Measurements from ENCODE around the gene MED16.
"Not testable (repeated sequence)": the region's sequence is repeated elsewhere in the genome, so short reads cannot be mapped to it uniquely, and the experiment has no call there.

The MED16 gene

DNA sequence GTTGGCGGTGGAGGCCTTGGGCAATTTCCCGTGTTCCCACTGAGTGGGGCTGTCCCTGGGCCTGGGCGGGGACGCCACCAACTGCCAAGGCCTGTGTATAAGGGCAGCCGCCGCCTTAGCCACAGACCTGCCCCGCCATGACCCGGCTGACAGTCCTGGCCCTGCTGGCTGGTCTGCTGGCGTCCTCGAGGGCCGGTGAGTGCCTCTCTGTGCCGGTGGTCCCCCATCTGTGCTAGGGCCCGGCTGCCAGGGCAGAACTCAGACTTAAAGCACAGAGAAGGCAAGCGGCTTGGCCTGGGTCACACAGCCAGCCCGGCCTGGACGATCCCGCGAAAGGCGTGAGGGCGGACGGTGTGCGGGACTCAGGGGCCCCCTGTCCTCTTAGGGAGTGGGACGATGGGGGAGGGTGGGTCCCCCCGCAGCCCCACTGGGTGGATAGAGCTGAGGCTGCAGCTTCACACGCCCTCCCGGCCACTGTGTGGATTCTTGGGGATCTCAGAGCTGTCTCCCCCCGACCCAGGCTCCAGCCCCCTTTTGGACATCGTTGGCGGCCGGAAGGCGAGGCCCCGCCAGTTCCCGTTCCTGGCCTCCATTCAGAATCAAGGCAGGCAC is 65.2 kb downstream of the MED16 start, which contains the start of gene AZU1:
Gene AZU1 (plus strand): TSS at position 128 of the 612 bp plus-strand sequence. CDS start 10 bp downstream, at position 138.
- DNase-seq (ENCODE audit: low spot score) = no peak

DNA sequence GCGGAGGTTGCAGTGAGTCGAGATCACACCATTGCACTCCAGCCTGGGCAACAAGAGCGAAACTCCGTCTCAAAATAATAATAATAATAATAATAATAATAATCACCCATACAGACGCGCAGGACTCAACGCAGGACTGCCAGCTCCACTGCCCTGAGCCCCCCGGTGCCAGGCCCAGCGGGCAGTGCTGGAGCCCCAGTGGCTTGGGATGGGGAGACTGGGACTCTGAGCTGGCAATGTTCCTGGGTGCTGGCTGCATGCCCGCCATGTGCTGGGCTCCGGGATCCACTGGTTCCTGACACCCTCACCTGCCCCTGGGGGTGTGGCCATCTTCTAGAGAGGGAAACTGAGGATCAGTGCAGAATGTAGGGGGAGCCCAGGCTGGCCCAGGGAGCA is 65.7 kb downstream of the MED16 start:
- no peak for DNase-seq (ENCODE audit: low spot score)

DNA sequence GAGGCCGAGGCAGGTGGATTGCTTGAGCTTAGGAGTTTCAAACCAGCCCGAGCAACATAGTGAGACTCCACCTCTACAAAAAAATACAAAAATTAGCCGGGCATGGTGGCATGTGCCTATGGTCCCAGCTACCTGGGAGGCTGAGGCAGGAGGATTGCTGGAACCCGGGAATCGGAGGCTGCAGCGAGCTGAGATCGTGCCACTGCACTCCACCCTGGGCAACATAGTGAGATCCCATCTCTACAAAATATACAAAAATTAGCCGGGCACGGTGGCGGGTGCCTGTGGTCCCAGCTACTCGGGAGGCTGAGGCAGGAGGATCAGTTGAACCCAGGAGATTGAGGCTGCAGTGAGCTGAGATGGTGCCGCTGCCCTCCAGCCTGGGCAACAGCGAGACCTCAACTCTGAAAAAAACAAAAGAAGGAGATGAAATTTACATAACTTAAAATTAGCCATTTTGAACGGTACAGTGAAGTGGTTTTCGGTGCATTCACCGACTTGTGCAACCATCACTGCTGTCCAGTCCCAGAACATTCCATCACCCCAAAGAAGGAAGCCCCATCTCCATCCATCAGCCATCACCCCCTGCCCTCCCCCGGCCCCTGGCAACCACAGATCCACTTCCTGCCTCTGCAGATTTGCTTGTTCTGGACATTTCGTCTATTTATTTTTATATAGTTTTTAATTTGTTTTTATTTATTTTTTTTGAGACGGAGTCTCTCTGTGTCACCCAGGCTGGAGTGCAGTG is 66.9 kb downstream of the MED16 start:
- no peak for DNase-seq (ENCODE audit: low spot score)

DNA sequence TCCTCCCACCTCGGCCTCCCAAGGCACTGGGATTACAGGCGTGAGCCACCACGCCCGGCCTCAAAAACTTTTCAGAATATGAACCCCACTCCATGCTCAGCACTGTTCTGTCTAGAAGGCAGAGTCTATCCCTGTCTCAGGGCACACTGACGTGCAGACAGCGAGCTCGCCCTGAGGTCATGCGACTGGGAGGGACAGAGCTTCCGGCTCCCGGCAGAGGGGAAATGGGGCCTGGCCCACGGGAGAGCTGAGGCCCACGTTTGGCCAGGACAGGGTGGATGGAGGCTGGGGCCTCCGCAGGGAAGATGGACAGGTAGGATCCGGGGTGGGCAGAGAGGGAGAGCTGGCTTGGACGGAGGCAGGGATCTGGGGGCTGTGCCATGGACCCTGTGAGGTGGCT is 68.1 kb downstream of the MED16 start:
- no peak for DNase-seq (ENCODE audit: low spot score)

DNA sequence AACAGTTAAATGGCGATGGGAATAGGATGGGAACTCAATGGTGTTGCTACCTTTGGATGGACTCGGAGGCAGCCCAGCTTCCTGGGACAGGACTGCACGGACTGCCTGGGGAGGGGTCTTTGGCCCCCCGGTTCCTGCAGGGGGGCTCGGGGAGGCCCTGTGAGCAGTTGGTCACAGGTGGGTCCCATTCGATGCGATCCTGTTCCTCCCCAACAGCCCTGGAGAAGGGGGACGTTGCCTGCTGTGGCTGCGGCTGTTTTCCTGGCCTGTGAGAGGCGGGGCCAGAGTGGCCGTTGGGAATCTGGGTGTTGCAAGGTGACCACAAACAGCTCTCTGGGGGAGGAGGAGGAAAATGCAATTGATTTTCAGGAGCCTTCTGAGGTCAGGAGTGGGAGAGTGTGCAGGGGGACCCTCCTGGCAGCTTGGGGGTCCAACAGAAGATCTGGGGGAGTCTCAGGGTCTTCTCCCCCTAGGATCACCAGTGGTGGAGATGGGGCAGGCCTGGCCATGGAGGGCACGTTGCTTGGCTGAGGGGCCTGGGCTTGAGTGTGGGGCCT is 69.3 kb downstream of the MED16 start:
- DNase-seq (ENCODE audit: low spot score) = no peak

DNA sequence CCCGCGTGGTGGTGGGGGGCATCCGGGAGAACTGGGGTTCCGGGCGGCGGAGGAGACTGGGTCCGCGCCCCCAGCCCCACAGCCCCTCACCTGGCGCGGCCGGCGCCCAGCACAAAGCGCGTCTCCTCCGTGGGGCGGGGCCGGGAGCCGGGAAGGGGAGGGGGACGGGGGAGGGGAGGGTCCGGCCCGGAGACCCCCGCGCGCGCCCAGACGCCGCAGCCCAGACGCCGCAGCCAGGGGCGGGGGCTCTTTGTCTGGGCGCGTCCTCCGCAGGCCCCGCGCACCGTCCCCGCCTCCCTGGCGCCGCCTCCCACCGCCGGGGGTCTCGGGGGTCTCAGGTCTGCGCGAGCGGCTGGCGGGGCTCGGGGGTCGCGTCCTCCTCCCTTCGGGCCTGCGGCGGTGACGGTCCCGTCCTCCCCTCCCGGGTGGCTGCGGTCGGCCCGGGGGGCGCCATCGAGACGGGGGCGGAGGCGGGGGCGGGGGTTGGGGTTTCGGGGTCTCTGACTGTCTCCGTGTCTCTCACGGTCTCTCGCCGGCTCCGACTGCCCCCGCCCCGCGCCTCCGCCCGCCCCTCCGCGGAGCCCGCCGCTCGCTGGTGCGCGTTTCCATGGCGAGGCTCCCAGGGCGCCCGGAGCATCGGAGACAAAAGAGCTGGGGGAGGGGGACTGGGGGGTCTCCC is 71.0 kb downstream of the MED16 start, which contains the start of gene PLPPR3:
Gene PLPPR3 (minus strand): TSS at position 131 of the 679 bp plus-strand sequence. CDS start 396 bp downstream, outside the sequence.
- no peak for DNase-seq (ENCODE audit: low spot score)

DNA sequence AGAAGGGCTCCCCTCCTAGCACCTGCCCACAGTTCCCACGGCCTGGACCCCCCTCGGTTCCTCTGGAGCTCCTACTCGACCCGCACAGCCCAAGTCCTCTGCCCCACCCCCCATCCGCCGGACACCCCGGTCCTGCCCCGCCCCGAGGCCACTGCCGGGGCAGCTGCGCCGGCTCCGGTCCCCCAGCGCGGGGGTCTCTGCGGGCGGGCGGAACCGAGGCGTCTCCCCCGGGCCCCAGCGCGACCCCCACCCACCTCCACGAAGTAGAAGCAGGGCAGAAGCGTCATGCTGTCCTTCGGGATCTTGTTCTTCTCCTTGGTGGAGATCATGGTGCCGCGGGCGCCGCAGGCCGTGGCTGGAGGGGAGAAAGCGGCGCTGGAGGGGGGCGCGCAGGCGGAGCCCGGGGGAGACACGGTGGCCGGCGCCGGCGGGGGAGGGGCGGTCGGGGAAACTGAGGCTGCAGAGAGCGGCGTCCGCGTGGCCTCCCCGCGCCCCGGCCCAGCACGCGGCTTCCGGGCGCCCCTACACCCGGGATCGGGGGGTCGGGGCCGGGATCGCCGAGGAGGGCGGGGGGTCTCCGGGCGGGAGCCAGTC is 71.7 kb downstream of the MED16 start:
- DNase-seq (ENCODE audit: low spot score) = no peak

DNA sequence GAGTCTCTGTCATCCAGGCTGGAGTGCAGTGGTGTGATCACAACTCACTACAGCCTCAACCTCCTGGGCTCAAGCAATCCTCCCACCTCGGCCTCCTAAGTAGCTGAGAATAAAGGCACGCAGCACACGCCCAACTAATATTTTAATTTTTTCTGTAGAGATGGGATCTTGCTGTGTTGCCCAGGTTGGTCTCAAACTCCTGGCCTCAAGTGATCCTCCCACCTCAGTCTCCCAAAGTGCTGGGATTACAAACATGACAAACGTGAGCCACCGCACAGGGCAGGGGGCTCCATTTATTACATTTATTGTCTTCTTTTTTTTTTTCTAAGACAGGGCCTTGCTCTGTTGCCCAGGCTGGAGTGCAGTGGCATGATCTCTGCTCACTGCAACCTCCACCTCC is 72.8 kb downstream of the MED16 start:
- DNase-seq (ENCODE audit: low spot score) = not testable (repeated sequence)
